CD8-positive, alpha-beta memory T cell (primary cell): ENCODE results near the gene TCF20. TPM values are rescaled to one million over a fixed set of nuclear protein-coding genes. Genes with fewer than 3 reads are reported as not detected.

ENCODE experiments used
- CTCF ChIA-PET: fragments of 350-600 bp; sonication (Branson Sonifier 250); formaldehyde crosslinking; loops from one replicate; lab custom pipeline; 2021; ENCODE audit warnings: antibody characterized with exemption; lab: Charles Lee
- POLR2A ChIA-PET: fragments of 350-600 bp; sonication (Branson Sonifier 250); formaldehyde crosslinking; loops from one replicate; lab custom pipeline; 2021; ENCODE audit warnings: antibody characterized with exemption; lab: Charles Lee
- DNase-seq, 5 donors: peaks; one replicate each; pipeline versions ENCODE4 v3.0.0 to v3.0.0-alpha.2; 2020 to 2022; ENCODE audit warnings: mixed read lengths in 1 of 5
- H3K27ac ChIP-seq: one replicate; pipeline ENCODE4 v1.7.0; 2013; ENCODE audit warnings: low read depth, mild to moderate bottlenecking, low read length, moderate library complexity
- H3K27me3 ChIP-seq: 2 replicates; pipeline ENCODE4 v1.7.0; 2013; ENCODE audit warnings: low read length, mild to moderate bottlenecking; ENCODE audit not compliant: insufficient read depth, poor library complexity, severe bottlenecking
- H3K36me3 ChIP-seq: 2 replicates; pipeline ENCODE4 v1.7.0; 2013; ENCODE audit warnings: mild to moderate bottlenecking, low read length, moderate library complexity; ENCODE audit not compliant: insufficient read depth
- H3K4me1 ChIP-seq: 2 replicates; pipeline ENCODE4 v1.7.0; 2013; ENCODE audit warnings: mild to moderate bottlenecking, low read length, moderate library complexity; ENCODE audit not compliant: insufficient read depth
- H3K4me3 ChIP-seq: 2 replicates; pipeline ENCODE4 v1.7.0; 2013; ENCODE audit warnings: mild to moderate bottlenecking, low read length
- H3K9me3 ChIP-seq: 2 replicates; pipeline ENCODE4 v1.7.0; 2013; ENCODE audit warnings: mild to moderate bottlenecking, low read length
- H3K27ac Mint-ChIP-seq, 8 donors: one replicate each; pipeline ENCODE4 v1.8.0; 2020 to 2021; ENCODE audit warnings: mixed read lengths in 8 of 8, mild to moderate bottlenecking in 6 of 8, inconsistent platforms in 3 of 8, moderate library complexity in 3 of 8
- H3K27me3 Mint-ChIP-seq, 2 donors: one replicate each; pipeline ENCODE4 v1.8.0; 2020 to 2021; ENCODE audit warnings: mixed read lengths in 2 of 2, mild to moderate bottlenecking in 1 of 2, moderate library complexity in 1 of 2
- H3K36me3 Mint-ChIP-seq, 3 donors: one replicate each; pipeline ENCODE4 v1.8.0; 2020 to 2021; ENCODE audit warnings: mixed read lengths in 3 of 3, inconsistent platforms in 1 of 3, mild to moderate bottlenecking in 1 of 3
- H3K4me1 Mint-ChIP-seq, 3 donors: one replicate each; pipeline ENCODE4 v1.8.0; 2020 to 2021; ENCODE audit warnings: mixed read lengths in 3 of 3, inconsistent platforms in 1 of 3, mild to moderate bottlenecking in 1 of 3
- H3K4me3 Mint-ChIP-seq, 7 donors: one replicate each; pipeline ENCODE4 v1.8.0; 2020 to 2021; ENCODE audit warnings: mixed read lengths in 7 of 7, mild to moderate bottlenecking in 6 of 7, moderate library complexity in 4 of 7, inconsistent platforms in 2 of 7
- H3K9me3 Mint-ChIP-seq, 5 donors: one replicate each; pipeline ENCODE4 v1.8.0; 2020 to 2022; ENCODE audit warnings: mixed read lengths in 5 of 5, mild to moderate bottlenecking in 3 of 5, moderate library complexity in 2 of 5, inconsistent platforms in 1 of 5
- polyA plus RNA-seq: library from polyadenylated mRNA; unstranded; fragments of 300-500 nt; fragmentation: Illumina TruSeq; gene quantifications from one replicate; pipeline ENCODE4 v1.2.3, GENCODE V29; 2021
- total RNA-seq, 2 experiments: library from RNA; stranded (reverse); gene quantifications; one replicate each; pipeline ENCODE4 v1.2.3, GENCODE V29; 2021

The TCF20 gene
- total and polyA plus RNA-seq, 3 experiments from 2014 or later: 3.3 to 68.2 (median 64.0) TPM

DNA sequence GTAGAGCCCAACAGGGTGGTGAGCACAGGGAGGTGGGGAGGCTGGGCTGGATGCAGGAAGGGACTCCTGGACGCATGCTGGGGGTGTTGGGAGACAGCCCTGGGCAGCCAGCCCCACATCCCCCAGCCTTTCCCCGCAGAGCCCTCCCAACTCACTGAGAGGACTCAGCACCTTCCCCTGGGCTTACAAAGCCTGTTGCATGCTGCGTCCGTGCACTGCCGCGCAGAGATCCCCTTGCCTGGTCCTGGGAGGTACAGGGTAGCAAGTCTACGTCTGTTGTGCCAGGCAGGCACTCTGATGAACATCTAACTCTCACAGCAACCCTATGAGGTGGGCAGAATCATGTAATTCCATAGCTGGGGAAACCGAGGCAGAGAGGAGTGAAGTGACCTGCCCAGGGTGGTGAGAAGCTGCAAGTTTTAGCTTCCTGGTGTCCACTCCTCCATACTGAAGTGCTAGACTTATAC is 33.9 kb upstream of the TCF20 start:
- POLR2A ChIA-PET: no interaction called here
- CTCF ChIA-PET: no interaction called here
- H3K27me3 ChIP-seq: no peaks in the 10 kb centered on the region
- Mint-ChIP-seq H3K36me3 (peaks cover 0 to 1% (median 0%) of the 10 kb centered on the region in 3 donors), H3K27ac (peak overlapping the region in 1 of 8 donors; percentile 17), H3K4me1 (peaks cover 24 to 48% (median 46%) of the 10 kb centered on the region in 3 donors), H3K27me3 (peaks cover 2 to 6% of the 10 kb centered on the region in 2 donors), H3K4me3 (no peak overlapping the region), H3K9me3 (no peaks in the 10 kb centered on the region)
- H3K4me1 ChIP-seq: peaks cover 69% of the 10 kb centered on the region
- H3K36me3 ChIP-seq: no peaks in the 10 kb centered on the region
- H3K27ac ChIP-seq: no peak overlapping the region
- H3K4me3 ChIP-seq: no peak overlapping the region
- no peaks in the 10 kb centered on the region for H3K9me3 ChIP-seq
- no peak for DNase-seq

DNA sequence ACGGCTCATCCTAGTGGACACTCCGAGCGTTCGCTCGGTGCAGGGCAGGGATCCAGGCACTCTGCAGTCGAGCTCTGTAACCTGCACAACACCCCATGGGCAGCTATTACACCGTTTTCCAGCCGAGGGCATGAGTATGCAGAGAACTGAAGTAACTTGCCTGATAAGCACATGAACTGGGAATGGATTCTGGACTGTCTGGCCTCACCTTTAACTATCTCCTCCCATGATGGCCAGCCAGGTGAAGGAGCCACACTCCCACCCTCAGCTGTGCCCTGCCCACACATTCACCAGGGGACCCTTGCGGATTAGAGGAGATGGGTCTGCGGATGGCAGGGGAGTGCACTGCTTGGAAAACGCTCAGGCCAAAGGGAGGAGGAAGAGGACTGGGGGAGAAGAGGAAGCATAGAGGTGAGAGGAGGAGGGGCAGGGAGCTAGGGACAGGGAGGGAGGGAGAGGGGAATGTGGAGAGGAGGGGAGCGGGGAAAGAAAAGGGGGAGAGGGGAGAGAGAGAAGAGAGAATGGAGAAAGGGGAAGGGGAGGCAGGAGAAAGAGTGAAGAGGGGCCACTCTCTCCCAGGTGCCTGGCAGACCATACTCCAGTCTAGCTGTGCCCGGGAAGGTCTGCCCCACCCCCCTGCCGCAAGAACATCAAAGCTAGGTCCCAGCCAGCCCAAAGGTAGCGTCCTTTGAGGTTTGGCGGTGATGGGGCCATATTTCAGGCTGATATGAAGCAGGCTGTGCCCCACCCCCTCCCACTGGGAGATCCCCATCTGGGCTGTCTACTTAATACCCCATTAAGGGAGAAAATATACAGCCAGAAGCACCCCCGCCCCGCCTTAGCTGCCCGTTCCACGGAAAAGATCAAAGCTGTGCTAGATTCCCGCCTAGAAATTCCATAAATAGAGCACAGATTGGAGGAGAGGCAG is 33.2 kb upstream of the TCF20 start:
- CTCF ChIA-PET: no interaction called here
- no peak for DNase-seq
- Mint-ChIP-seq H3K27me3 (peaks cover 2 to 6% of the 10 kb centered on the region in 2 donors), H3K9me3 (no peaks in the 10 kb centered on the region), H3K4me1 (peaks cover 29 to 55% (median 53%) of the 10 kb centered on the region in 3 donors), H3K27ac (no peak overlapping the region), H3K4me3 (peak overlapping the region in 1 of 7 donors; percentile 37), H3K36me3 (peaks cover 0 to 1% (median 0%) of the 10 kb centered on the region in 3 donors)
- Histone ChIP-seq H3K4me1 (peaks cover 73% of the 10 kb centered on the region), H3K4me3 (no peak overlapping the region), H3K9me3 (no peaks in the 10 kb centered on the region), H3K27me3 (no peaks in the 10 kb centered on the region), H3K27ac (no peak overlapping the region), H3K36me3 (no peaks in the 10 kb centered on the region)
- POLR2A ChIA-PET: no interaction called here

DNA sequence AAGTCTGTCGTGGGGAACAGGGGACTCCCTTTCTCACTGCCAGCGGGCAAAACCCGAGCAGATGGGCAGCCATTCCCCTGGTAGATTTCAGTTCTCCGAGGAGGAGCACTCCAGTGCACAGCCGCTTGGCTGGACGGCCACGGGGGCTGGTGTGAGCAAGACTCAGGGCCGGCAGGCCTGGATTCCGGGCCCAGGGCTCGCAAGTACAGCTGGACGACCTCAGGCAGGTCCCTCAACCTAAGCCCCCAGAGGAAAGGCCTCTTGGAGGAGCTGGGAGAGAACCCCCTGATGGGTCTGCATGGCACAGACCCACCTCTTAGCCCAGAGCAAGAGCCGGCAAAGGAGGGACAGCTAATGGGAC is 31.3 kb upstream of the TCF20 start:
- Mint-ChIP-seq H3K4me1 (peaks cover 44 to 62% (median 59%) of the 10 kb centered on the region in 3 donors), H3K36me3 (no peaks in the 10 kb centered on the region), H3K27ac (peak overlapping the region in 1 of 8 donors; percentile 43), H3K9me3 (no peaks in the 10 kb centered on the region), H3K27me3 (peaks cover 2 to 4% of the 10 kb centered on the region in 2 donors), H3K4me3 (no peak overlapping the region)
- ChIA-PET CTCF (no interaction called here), POLR2A (no interaction called here)
- DNase-seq: no peak
- H3K27ac ChIP-seq: no peak overlapping the region
- no peaks in the 10 kb centered on the region for H3K36me3 ChIP-seq
- H3K4me3 ChIP-seq: no peak overlapping the region
- H3K4me1 ChIP-seq: peaks cover 79% of the 10 kb centered on the region
- H3K9me3 ChIP-seq: no peaks in the 10 kb centered on the region
- no peaks in the 10 kb centered on the region for H3K27me3 ChIP-seq

DNA sequence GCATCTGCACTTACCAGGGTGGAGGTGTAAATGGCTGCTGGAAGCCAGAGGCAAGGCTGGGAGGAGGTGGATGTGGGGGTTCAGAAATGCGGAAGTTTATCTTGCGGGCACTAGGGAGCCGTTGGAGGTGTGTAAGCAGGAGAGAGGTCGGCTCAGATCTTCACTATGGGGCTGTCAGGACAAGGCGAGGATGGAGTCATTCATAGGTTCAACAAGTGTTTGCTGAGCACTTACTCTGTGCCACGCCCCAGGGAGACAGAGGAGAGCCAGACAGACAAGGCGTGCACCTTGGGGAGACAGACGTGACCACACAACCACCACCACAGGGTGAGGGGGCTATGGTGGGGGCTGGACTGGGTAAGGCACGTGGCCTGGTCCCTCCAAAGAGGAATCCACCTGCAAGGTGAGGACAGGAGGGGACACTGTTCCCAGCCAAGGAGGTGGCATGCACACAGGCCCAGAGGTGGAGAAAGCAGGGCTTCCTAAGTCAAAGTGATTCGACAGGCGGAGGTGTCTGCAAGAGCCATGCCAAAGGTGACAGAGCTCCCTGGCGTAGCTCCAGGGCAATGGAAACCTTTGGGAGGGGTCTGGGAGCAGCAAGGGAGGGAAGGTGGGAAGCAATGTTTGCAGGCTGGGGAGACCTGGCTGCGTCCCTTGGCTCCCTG is 30.8 kb upstream of the TCF20 start:
- ChIA-PET POLR2A (no interaction called here), CTCF (no interaction called here)
- peak overlapping the region; percentile 3 to 88 (median 75) for H3K4me3 Mint-ChIP-seq
- no peak overlapping the region for H3K27ac ChIP-seq
- H3K9me3 Mint-ChIP-seq: no peaks in the 10 kb centered on the region
- H3K4me1 ChIP-seq: peaks cover 81% of the 10 kb centered on the region
- H3K9me3 ChIP-seq: no peaks in the 10 kb centered on the region
- peak overlapping the region; percentile 58 for H3K4me3 ChIP-seq
- H3K27me3 Mint-ChIP-seq: peaks cover 2 to 4% of the 10 kb centered on the region in 2 donors
- peak overlapping the region; percentile 82 to 98 (median 84) for H3K27ac Mint-ChIP-seq
- no peaks in the 10 kb centered on the region for H3K36me3 Mint-ChIP-seq
- H3K36me3 ChIP-seq: no peaks in the 10 kb centered on the region
- no peaks in the 10 kb centered on the region for H3K27me3 ChIP-seq
- H3K4me1 Mint-ChIP-seq: peaks cover 44 to 65% (median 60%) of the 10 kb centered on the region in 3 donors
- DNase-seq: no peak

DNA sequence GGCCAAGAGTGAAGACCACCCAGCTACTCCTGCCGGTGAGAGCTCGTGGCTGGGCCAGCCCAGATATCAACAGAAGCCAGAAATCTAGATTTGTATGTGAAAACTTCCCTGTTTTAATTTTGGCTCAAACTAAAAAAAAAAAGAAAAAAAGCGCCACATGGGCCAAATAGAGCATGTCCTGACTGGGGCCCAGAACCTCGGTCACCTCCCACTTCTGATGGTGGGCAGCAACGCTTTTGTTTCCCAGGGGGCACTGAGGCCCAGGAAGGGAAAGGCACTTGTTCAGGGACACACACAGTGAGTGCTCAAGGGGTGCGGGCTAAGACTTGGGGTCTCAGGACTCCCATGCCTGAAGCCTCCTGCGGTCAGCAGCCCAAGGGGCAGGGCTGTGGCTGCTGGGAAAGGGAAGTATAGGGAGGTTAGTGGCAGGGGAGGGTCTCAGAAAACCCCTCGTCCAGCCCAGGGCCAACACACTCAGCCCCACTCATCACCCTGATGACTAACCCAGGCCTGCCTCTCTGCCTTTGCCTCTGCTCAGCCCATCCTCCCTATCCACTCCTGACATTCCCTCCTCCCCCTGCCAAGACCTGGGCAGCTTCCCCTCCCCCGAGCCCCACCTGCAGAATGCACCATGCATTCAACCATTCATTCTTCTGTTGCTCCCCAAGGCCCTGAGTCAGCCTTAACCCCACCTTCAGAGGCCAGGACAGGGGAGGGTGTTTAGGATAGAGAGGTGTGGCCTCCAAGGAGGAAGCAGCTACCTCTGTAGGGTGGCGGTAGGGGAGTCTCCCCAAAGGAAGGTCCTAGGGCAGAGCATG is 30.0 kb upstream of the TCF20 start:
- Histone ChIP-seq H3K4me3 (peak overlapping the region; percentile 58), H3K4me1 (peaks cover 81% of the 10 kb centered on the region), H3K27me3 (no peaks in the 10 kb centered on the region), H3K27ac (peak overlapping the region; percentile 47), H3K9me3 (no peaks in the 10 kb centered on the region), H3K36me3 (no peaks in the 10 kb centered on the region)
- Mint-ChIP-seq H3K36me3 (no peaks in the 10 kb centered on the region), H3K4me1 (peaks cover 46 to 70% (median 60%) of the 10 kb centered on the region in 3 donors), H3K4me3 (peak overlapping the region; percentile 63 to 92 (median 83)), H3K27me3 (peaks cover 2 to 4% of the 10 kb centered on the region in 2 donors), H3K9me3 (no peaks in the 10 kb centered on the region), H3K27ac (peak overlapping the region; percentile 83 to 98 (median 90))
- DNase-seq: peak in 3 of 5 donors; percentile 23 to 65 (median 34)
- POLR2A ChIA-PET: interaction anchor here (0.6 kb wide), 1 partner anchor 236 kb away, joined by 4 read pairs; no protein-coding TSS in a partner anchor
- CTCF ChIA-PET: no interaction called here

DNA sequence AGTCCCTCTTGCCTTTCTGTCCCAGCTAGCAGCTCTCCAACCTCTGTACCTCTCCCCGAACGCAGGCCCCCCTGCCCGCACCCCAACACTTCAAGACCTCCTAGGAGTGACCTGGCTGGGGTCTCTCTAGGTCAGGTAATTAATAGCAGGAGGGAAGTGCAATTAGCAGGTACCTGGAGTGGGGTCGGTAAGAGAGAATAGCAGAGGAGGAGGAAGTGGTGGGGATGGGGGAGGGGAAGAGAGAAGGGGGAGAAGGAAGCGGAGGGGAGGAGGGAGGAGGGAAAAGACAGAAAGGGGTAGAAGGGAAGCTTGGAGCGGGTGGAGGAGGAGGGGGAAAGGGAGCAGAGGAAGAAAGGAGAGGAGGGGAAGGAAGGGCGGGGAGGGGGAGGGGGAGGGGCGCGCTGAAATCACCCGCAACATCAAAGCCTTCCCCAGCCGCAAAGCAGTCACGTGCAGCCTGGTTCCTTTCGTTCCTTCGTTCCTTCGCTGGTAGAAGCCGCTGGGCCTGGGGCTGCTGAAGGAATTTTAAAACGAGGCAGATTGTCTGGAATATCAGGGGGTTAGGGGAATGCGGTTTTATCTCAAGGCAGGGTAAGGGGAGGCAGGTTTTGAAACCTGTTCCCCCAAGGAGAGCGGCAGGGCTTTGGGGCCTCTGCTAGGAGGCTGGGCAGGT is 29.3 kb upstream of the TCF20 start:
- Histone ChIP-seq H3K27ac (peak overlapping the region; percentile 47), H3K36me3 (no peaks in the 10 kb centered on the region), H3K9me3 (no peaks in the 10 kb centered on the region), H3K27me3 (no peaks in the 10 kb centered on the region), H3K4me1 (peaks cover 79% of the 10 kb centered on the region), H3K4me3 (peak overlapping the region; percentile 58)
- Mint-ChIP-seq H3K9me3 (no peaks in the 10 kb centered on the region), H3K27me3 (peaks cover 0 to 2% of the 10 kb centered on the region in 2 donors), H3K36me3 (no peaks in the 10 kb centered on the region), H3K4me3 (peak overlapping the region; percentile 63 to 92 (median 83)), H3K27ac (peak overlapping the region; percentile 79 to 98 (median 86)), H3K4me1 (peaks cover 45 to 76% (median 60%) of the 10 kb centered on the region in 3 donors)
- ChIA-PET POLR2A (interaction anchor here (0.6 kb wide), 1 partner anchor 235 kb away, joined by 4 read pairs; no protein-coding TSS in a partner anchor), CTCF (no interaction called here)
- peak; percentile 46 to 71 (median 52) for DNase-seq

GRCh38 chr22:42298746-42299145 is 28.3 kb upstream of the TCF20 start:
- no peak overlapping the region for H3K27ac ChIP-seq
- POLR2A ChIA-PET: no interaction called here
- Mint-ChIP-seq H3K27me3 (peaks cover 0 to 2% of the 10 kb centered on the region in 2 donors), H3K9me3 (no peaks in the 10 kb centered on the region), H3K36me3 (no peaks in the 10 kb centered on the region), H3K4me1 (peaks cover 45 to 77% (median 59%) of the 10 kb centered on the region in 3 donors), H3K27ac (peak overlapping the region in 7 of 8 donors; percentile 3 to 94 (median 81)), H3K4me3 (peak overlapping the region in 6 of 7 donors; percentile 26 to 75 (median 60))
- H3K27me3 ChIP-seq: no peaks in the 10 kb centered on the region
- CTCF ChIA-PET: no interaction called here
- H3K4me1 ChIP-seq: peaks cover 79% of the 10 kb centered on the region
- H3K9me3 ChIP-seq: no peaks in the 10 kb centered on the region
- no peaks in the 10 kb centered on the region for H3K36me3 ChIP-seq
- no peak for DNase-seq
- no peak overlapping the region for H3K4me3 ChIP-seq
